ENCODE measurements around the gene VSNL1. TPM values are rescaled to one million over a fixed set of nuclear protein-coding genes. Genes with fewer than 3 reads are reported as not detected.

Gene VSNL1
- total RNA-seq, 1 donor from 2014 or later = 0.83 TPM

DNA sequence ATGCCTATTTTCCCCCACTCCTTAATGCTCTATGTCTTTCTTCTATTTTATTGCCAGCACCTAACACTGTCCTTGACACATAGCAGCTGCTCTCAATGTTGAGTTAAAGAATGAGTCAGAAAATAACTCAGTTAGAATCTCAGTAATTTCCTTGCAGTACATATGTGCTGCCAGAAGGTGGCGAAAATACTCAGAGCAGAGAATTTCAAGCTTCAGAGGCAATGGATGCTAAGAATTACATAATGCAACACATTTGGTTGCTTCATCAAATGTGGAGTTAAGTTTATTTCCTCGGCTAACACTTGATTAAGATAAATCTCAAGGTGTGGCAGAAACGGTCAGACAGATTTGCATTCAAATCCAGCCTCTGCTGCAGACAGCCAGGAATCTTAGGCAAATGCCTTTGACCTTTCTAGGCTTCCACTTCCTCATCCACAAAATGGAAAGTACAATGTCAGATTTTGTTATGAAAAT, 105.6 kb downstream of the VSNL1 start:
- DNase-seq (ENCODE audit: low spot score in 2 of 2, unreplicated experiment in 2 of 2) = no peak
- no peaks in the 10 kb centered on the region for H3K9me3 Mint-ChIP-seq
- no peaks in the 10 kb centered on the region for H3K27me3 Mint-ChIP-seq (ENCODE audit: low read depth)
- H3K36me3 Mint-ChIP-seq = no peaks in the 10 kb centered on the region
- H3K4me3 Mint-ChIP-seq = no peak overlapping the region
- TF ChIP-seq, protein P1, sequence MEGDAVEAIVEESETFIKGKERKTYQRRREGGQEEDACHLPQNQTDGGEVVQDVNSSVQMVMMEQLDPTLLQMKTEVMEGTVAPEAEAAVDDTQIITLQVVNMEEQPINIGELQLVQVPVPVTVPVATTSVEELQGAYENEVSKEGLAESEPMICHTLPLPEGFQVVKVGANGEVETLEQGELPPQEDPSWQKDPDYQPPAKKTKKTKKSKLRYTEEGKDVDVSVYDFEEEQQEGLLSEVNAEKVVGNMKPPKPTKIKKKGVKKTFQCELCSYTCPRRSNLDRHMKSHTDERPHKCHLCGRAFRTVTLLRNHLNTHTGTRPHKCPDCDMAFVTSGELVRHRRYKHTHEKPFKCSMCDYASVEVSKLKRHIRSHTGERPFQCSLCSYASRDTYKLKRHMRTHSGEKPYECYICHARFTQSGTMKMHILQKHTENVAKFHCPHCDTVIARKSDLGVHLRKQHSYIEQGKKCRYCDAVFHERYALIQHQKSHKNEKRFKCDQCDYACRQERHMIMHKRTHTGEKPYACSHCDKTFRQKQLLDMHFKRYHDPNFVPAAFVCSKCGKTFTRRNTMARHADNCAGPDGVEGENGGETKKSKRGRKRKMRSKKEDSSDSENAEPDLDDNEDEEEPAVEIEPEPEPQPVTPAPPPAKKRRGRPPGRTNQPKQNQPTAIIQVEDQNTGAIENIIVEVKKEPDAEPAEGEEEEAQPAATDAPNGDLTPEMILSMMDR (IDR thresholded peaks at IDR 0.05; ENCODE audit: unreplicated experiment) = peak; percentile 98
- no peak overlapping the region for H3K27ac Mint-ChIP-seq
- H3K4me1 Mint-ChIP-seq = peaks cover 6% of the 10 kb centered on the region

DNA sequence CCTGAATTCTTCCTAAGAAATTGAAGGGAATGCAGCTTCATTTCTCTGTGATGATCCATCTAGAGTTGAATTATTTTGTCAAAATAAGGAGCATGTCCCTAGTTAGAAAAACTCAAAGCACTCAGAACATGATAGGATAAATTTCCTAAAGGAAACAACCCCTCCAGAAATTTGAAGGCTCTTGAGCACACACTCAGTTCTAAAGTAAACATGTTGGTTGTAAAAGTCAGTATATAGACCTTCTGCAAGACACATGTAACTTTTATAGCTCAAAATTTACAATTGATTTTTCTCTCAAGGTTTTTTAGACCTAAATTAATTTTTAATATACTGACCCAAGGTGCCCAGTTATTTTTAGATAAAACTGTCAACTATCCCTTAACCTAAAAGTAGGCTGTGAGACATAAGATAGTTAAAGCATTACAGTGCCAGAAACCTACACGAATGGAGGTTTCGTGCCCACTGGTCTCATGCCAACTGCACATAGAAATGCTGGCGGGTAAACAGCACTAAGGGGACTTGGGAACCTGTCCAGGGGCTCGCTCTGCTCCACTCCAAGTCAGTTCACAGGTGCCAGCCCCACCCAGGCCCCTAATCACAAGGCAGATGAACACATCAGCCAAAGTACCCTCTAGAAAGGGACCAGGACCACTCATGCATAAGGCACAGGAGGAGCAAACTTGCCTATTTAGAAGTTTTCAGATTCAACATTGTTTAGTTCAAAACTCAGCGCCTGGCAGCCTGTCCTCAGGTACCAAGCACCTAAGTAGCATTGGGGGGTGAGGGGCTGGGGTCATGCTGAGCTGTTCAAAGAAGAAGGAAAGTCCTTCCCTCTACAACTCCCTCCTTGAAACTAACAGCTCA, 106.6 kb downstream of the VSNL1 start:
- TF ChIP-seq, protein P1 (IDR thresholded peaks at IDR 0.05; ENCODE audit: unreplicated experiment) = no peak
- H3K9me3 Mint-ChIP-seq = no peaks in the 10 kb centered on the region
- H3K36me3 Mint-ChIP-seq = no peaks in the 10 kb centered on the region
- no peak for DNase-seq (ENCODE audit: low spot score in 2 of 2, unreplicated experiment in 2 of 2)
- H3K4me3 Mint-ChIP-seq = no peak overlapping the region
- H3K4me1 Mint-ChIP-seq = peaks cover 7% of the 10 kb centered on the region
- H3K27ac Mint-ChIP-seq = no peak overlapping the region
- H3K27me3 Mint-ChIP-seq (ENCODE audit: low read depth) = no peaks in the 10 kb centered on the region

DNA sequence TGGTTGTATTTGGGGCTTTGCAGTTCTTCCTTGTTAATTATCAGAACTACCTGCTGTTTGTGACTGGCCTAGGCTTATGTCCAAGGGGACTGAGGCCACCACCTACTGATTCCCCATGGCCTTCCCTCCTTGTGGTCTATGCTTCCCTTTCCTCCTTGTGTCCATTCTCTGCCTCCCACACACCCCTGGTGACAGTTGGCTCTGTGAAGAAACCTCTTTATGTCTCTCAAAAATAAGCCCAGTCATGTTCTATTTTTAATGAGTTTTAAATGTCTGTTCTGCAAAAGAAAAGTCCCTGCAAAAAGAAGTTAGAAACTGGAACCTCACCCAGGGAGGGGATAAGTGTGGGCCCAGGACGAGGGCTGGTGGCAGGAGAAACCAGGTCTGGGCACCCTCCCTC, 108.1 kb downstream of the VSNL1 start:
- H3K4me3 Mint-ChIP-seq = no peak overlapping the region
- no peak for DNase-seq (ENCODE audit: low spot score in 2 of 2, unreplicated experiment in 2 of 2)
- TF ChIP-seq, protein P1 (IDR thresholded peaks at IDR 0.05; ENCODE audit: unreplicated experiment) = no peak
- H3K27me3 Mint-ChIP-seq (ENCODE audit: low read depth) = no peaks in the 10 kb centered on the region
- no peaks in the 10 kb centered on the region for H3K9me3 Mint-ChIP-seq
- H3K36me3 Mint-ChIP-seq = no peaks in the 10 kb centered on the region
- peaks cover 12% of the 10 kb centered on the region for H3K4me1 Mint-ChIP-seq
- H3K27ac Mint-ChIP-seq = no peak overlapping the region

DNA sequence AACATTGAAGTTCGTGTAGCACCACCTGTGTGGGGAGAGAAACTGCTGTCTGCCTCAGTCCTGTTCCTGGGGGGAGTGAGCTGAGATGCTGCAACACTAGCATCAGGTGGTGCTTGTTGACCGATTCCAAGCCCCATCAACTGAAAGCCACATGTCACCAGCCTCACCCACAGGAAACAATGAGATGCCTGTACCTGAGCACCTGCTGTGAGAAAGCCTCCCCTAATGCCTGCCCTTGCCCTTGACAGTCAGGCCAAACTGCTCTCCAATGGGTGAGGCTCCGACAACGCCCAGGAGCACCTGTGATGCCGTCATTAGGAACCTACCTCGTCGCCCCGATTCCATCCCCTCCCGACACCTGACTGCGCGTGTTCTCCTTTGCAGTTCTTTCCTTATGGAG, 108.5 kb downstream of the VSNL1 start:
- Mint-ChIP-seq H3K9me3 (no peaks in the 10 kb centered on the region), H3K27ac (no peak overlapping the region), H3K27me3 (ENCODE audit: low read depth) (no peaks in the 10 kb centered on the region), H3K4me3 (no peak overlapping the region), H3K4me1 (peaks cover 13% of the 10 kb centered on the region), H3K36me3 (no peaks in the 10 kb centered on the region)
- TF ChIP-seq, protein P1 (IDR thresholded peaks at IDR 0.05; ENCODE audit: unreplicated experiment) = no peak
- no peak for DNase-seq (ENCODE audit: low spot score in 2 of 2, unreplicated experiment in 2 of 2)

DNA sequence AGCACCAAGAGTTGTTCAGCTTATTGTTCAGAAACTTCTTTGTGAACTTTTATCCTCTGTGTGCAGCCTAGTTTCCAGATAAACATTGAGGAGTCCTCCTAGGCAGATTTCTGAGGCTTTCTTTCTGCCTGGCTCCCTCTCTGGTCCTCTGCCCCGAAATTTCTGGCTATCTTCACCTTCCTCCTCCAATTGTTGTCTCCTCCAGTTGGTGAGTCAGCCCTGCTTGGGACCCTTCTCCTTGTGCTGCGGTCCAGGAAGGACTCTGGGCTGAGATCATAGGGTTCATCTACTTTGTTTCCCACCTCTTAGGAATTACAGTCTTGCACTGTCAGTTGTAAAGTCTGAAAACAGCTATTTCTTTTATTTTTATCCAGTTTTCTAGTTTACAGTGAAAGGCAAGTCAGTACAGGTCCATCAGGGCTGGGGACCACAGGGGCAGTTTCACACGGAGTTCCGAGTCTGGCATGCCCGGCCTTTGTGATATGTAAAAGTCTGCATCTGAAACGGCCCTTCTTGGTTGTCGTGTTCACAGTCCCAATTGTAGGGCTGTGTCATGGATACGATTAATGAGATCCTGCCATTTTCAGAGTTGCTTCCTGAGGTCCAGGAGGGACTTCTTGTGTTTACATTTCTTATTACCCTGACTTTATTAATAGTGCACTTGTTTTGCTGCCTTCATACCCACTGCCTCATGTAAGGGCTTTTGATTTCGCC, 112.3 kb downstream of the VSNL1 start:
- peaks cover 7% of the 10 kb centered on the region for H3K4me1 Mint-ChIP-seq
- no peaks in the 10 kb centered on the region for H3K27me3 Mint-ChIP-seq (ENCODE audit: low read depth)
- no peak for DNase-seq (ENCODE audit: low spot score in 2 of 2, unreplicated experiment in 2 of 2)
- no peaks in the 10 kb centered on the region for H3K9me3 Mint-ChIP-seq
- TF ChIP-seq, protein P1 (IDR thresholded peaks at IDR 0.05; ENCODE audit: unreplicated experiment) = no peak
- no peaks in the 10 kb centered on the region for H3K36me3 Mint-ChIP-seq
- no peak overlapping the region for H3K4me3 Mint-ChIP-seq
- H3K27ac Mint-ChIP-seq = no peak overlapping the region
